Immature natural killer cell (primary cell): ENCODE measurements around the gene TOX4. TPM values are rescaled to one million over a fixed set of nuclear protein-coding genes. Genes with fewer than 3 reads are reported as not detected.

Source experiments
- DNase-seq, 3 donors: peaks; one replicate each; pipeline ENCODE4 v3.0.0; 2022; ENCODE audit warnings: mixed read lengths in 1 of 3
- H3K27ac Mint-ChIP-seq, 6 donors: one replicate each; pipeline ENCODE4 v1.8.0; 2020; ENCODE audit warnings: mixed read lengths in 6 of 6, mild to moderate bottlenecking in 5 of 6, inconsistent platforms in 4 of 6, moderate library complexity in 3 of 6
- H3K27me3 Mint-ChIP-seq, 3 donors: one replicate each; pipeline ENCODE4 v1.8.0; 2020 to 2021; ENCODE audit warnings: low read depth in 3 of 3, mild to moderate bottlenecking in 3 of 3, mixed read lengths in 3 of 3, moderate library complexity in 3 of 3, inconsistent platforms in 1 of 3
- H3K36me3 Mint-ChIP-seq, 3 donors: one replicate each; pipeline ENCODE4 v1.8.0; 2020; ENCODE audit warnings: mixed read lengths in 3 of 3, inconsistent platforms in 2 of 3, mild to moderate bottlenecking in 2 of 3
- H3K4me1 Mint-ChIP-seq, 2 donors: one replicate each; pipeline ENCODE4 v1.8.0; 2020; ENCODE audit warnings: inconsistent platforms in 2 of 2, mild to moderate bottlenecking in 2 of 2, mixed read lengths in 2 of 2, moderate library complexity in 1 of 2
- H3K4me3 Mint-ChIP-seq, 5 donors: one replicate each; pipeline ENCODE4 v1.8.0; 2020; ENCODE audit warnings: mild to moderate bottlenecking in 5 of 5, mixed read lengths in 5 of 5, inconsistent platforms in 3 of 5, moderate library complexity in 3 of 5
- H3K9me3 Mint-ChIP-seq, 6 donors: one replicate each; pipeline ENCODE4 v1.8.0; 2020; ENCODE audit warnings: mild to moderate bottlenecking in 6 of 6, mixed read lengths in 6 of 6, inconsistent platforms in 4 of 6, moderate library complexity in 3 of 6
- polyA plus RNA-seq, 3 donors: library from polyadenylated mRNA; unstranded; fragments of 300-500 nt; fragmentation: Illumina TruSeq; gene quantifications; one replicate each; pipeline ENCODE4 v1.2.3, GENCODE V29; 2021

TOX4 gene
- polyA plus RNA-seq, 3 donors from 2014 or later = 81.4 to 101 (median 84.7) TPM

DNA sequence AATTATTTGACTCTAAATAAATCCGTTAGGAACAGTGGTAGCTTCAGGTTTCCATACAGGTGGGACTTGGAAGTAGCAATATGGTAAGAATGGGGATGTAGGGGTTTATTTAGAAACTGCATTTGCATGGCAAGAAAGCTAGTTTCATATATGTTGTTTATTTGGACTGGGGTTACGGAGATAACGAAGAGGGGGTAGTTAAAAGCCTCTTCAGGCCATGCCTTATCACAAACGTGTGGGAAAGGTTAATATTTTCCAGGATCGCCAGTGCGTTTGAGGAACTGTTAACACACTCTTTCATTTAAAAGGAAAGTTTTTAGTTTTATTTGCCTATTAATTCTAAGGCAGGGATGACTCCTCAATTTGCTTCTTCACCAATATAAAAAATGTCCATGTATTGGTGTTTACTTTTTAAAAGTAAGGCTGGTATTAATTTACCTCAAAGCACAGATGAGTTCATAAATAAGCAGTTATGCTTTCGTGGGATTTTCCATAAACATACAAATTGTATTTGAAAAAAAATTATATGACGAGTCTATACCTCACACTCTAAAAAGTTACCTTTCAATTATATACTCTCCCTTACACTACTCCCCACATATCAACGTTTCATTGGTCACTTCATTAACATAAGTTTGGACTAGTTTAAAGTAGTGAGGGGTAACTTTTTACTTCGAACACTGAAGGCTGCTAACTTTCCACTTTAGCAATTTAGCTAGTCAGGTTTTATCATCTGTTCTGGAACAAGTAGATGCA, 1.1 kb upstream of the TOX4 start:
- H3K4me3 Mint-ChIP-seq = peak overlapping the region; percentile 93 to 100 (median 100)
- peaks cover 34 to 70% of the 10 kb centered on the region in 2 donors for H3K4me1 Mint-ChIP-seq
- H3K9me3 Mint-ChIP-seq = no peaks in the 10 kb centered on the region
- DNase-seq = no peak
- peak overlapping the region; percentile 98 to 100 (median 100) for H3K27ac Mint-ChIP-seq
- H3K36me3 Mint-ChIP-seq = peaks cover 4 to 13% (median 8%) of the 10 kb centered on the region in 3 donors
- H3K27me3 Mint-ChIP-seq = peaks cover 0 to 9% (median 5%) of the 10 kb centered on the region in 3 donors

GRCh38 chr14:21476523-21476924, 471 bp upstream of the TOX4 start:
- H3K4me3 Mint-ChIP-seq = peak overlapping the region; percentile 93 to 100 (median 100)
- peaks cover 0 to 9% (median 5%) of the 10 kb centered on the region in 3 donors for H3K27me3 Mint-ChIP-seq
- no peaks in the 10 kb centered on the region for H3K9me3 Mint-ChIP-seq
- DNase-seq = no peak
- peak overlapping the region; percentile 98 to 100 (median 100) for H3K27ac Mint-ChIP-seq
- peaks cover 36 to 74% of the 10 kb centered on the region in 2 donors for H3K4me1 Mint-ChIP-seq
- peaks cover 4 to 13% (median 8%) of the 10 kb centered on the region in 3 donors for H3K36me3 Mint-ChIP-seq

DNA sequence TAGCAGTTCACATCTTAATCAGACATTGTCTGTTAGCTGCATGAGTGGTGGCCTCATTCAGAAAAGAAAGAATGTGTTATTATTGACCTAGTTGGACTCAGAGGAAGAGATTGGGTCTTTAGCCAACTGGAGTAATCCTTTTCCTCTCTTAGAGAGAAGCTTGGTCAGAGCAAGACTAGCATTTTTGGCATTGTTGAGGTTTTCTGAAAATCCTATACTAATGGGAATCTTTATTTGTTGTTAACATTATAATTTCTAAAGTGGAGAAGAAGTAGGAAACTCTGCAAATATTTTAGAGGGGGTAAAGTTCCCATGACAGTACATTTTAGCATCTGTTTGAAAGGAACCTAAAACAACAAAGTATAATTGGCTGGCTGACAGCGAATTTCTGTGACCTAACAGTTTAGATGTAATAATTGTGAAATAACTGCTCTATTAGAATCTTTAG, 9.7 kb downstream of the TOX4 start:
- Mint-ChIP-seq H3K27me3 (no peaks in the 10 kb centered on the region), H3K27ac (peak overlapping the region in 1 of 6 donors; percentile 65), H3K9me3 (no peaks in the 10 kb centered on the region), H3K4me1 (peaks cover 1 to 11% of the 10 kb centered on the region in 2 donors), H3K4me3 (no peak overlapping the region), H3K36me3 (peaks cover 7 to 23% (median 8%) of the 10 kb centered on the region in 3 donors)
- no peak for DNase-seq

DNA sequence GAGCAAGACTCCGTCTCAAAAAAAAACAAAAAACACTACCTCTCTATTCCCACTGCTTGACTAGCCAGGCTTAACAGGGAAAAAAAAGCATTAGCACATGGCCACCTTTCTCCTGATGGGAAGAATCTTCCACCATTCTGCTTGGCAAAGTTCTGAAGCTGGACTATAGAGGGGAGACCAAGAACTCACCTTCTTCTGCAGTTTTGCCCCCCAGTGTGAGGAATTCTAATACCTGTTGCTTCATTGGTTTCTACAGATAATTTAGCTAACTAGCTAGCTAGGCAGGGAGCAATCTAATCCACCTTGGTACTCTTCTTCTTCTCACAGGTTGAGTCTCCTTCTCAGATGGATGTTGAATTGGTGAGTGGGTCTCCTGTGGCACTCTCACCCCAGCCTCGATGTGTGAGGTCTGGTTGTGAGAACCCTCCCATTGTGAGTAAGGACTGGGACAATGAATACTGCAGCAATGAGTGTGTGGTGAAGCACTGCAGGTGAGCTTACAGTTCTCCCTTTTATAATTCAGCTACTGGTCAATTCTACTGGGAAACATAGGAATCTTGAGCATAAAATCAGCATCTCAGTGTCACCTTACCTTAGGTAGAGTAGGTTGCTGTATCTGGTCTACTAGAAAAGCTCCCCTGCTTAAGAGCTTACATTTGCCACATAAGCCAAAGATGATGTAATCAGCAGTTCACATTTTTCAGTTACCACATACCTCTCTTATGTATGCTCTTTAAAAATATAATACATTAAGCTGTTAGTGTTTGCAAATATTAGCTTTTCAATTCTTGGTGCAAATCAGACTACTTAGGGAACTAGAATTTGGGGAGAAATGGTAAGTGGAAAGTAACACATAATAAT, 18.1 kb downstream of the TOX4 start:
- Mint-ChIP-seq H3K4me1 (peaks cover 0 to 6% of the 10 kb centered on the region in 2 donors), H3K9me3 (no peaks in the 10 kb centered on the region), H3K4me3 (no peak overlapping the region), H3K36me3 (peaks cover 23 to 59% (median 36%) of the 10 kb centered on the region in 3 donors), H3K27me3 (peaks cover 0 to 2% (median 0%) of the 10 kb centered on the region in 3 donors), H3K27ac (peak overlapping the region in 3 of 6 donors; percentile 4 to 34 (median 34))
- DNase-seq = no peak

DNA sequence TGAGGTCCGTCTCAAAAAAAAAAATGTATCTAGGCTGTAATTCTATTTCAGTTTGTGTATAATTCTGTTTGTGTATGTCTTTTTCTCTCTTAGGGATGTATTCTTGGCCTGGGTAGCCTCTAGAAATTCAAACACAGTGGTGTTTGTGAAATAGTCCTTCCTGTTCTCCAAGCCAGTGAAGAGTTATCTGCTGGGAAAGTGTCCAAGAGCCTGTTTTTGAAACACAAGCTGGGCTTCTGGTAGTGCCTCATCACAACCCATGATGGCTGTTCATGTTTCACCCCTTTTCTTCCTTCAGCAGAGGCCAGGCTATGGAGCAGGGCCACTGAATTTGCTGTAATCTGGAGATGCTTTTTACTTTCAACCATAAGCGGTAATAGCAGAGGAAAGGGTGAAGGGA, 19.5 kb downstream of the TOX4 start:
- peak overlapping the region in 1 of 6 donors; percentile 39 for H3K27ac Mint-ChIP-seq
- peaks cover 23 to 62% (median 42%) of the 10 kb centered on the region in 3 donors for H3K36me3 Mint-ChIP-seq

GRCh38 chr14:21498540-21499526, 21.8 kb downstream of the TOX4 start:
- no peak overlapping the region for H3K4me3 Mint-ChIP-seq
- DNase-seq = peak; percentile 26 to 34 (median 29)
- peaks cover 0 to 2% (median 0%) of the 10 kb centered on the region in 3 donors for H3K27me3 Mint-ChIP-seq
- H3K4me1 Mint-ChIP-seq = peaks cover 4 to 6% of the 10 kb centered on the region in 2 donors
- H3K27ac Mint-ChIP-seq = peak overlapping the region in 2 of 6 donors; percentile 30 to 73
- H3K9me3 Mint-ChIP-seq = no peaks in the 10 kb centered on the region
- H3K36me3 Mint-ChIP-seq = peaks cover 10 to 61% (median 36%) of the 10 kb centered on the region in 3 donors

More for the DNA sequence above, 19.5 kb downstream of the TOX4 start:
- H3K4me1 Mint-ChIP-seq = peaks cover 0 to 6% of the 10 kb centered on the region in 2 donors
- no peak overlapping the region for H3K4me3 Mint-ChIP-seq
- no peak for DNase-seq
- no peaks in the 10 kb centered on the region for H3K9me3 Mint-ChIP-seq
- H3K27me3 Mint-ChIP-seq = peaks cover 0 to 2% (median 0%) of the 10 kb centered on the region in 3 donors

GRCh38 chr14:21501568-21501967, 24.6 kb downstream of the TOX4 start:
- Mint-ChIP-seq H3K9me3 (no peaks in the 10 kb centered on the region), H3K36me3 (peaks cover 0 to 42% (median 25%) of the 10 kb centered on the region in 3 donors), H3K4me1 (peaks cover 12 to 18% of the 10 kb centered on the region in 2 donors), H3K27ac (no peak overlapping the region), H3K27me3 (peaks cover 0 to 2% (median 0%) of the 10 kb centered on the region in 3 donors), H3K4me3 (no peak overlapping the region)
- DNase-seq = no peak

- Mint-ChIP-seq H3K27ac (peak overlapping the region in 1 of 6 donors; percentile 29), H3K9me3 (no peaks in the 10 kb centered on the region), H3K4me3 (no peak overlapping the region), H3K36me3 (peaks cover 0 to 34% (median 21%) of the 10 kb centered on the region in 3 donors), H3K27me3 (peaks cover 0 to 2% (median 0%) of the 10 kb centered on the region in 3 donors), H3K4me1 (peaks cover 17 to 32% of the 10 kb centered on the region in 2 donors)
- DNase-seq = no peak
Observed at GRCh38 chr14:21503376-21503775, 26.4 kb downstream of the TOX4 start.

GRCh38 chr14:21505012-21505553, 28.1 kb downstream of the TOX4 start:
- Mint-ChIP-seq H3K9me3 (no peaks in the 10 kb centered on the region), H3K27ac (peak overlapping the region; percentile 43 to 79 (median 68)), H3K36me3 (peaks cover 0 to 19% (median 16%) of the 10 kb centered on the region in 3 donors), H3K4me1 (peaks cover 33 to 41% of the 10 kb centered on the region in 2 donors), H3K27me3 (peaks cover 0 to 1% (median 0%) of the 10 kb centered on the region in 3 donors), H3K4me3 (peak overlapping the region in 1 of 5 donors; percentile 44)
- DNase-seq = no peak

DNA sequence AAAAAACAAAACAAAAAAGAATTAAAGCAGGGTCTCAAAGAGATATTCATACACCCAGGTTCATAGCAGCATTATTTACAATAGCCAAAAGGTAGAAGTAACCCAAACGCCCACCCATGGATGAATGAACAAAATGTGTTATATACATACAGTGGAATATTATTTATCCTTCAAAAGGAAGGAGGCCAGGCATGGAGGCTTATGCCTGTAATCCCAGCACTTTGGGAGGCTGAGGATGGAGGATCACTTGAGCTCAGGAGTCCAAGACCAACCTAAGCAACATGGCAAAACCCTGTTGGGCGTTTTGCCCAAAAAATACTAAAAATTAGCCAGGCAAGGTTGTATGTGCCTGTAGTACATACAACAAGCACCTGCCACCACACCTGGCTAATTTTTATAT, 29.6 kb downstream of the TOX4 start:
- peaks cover 0 to 4% (median 0%) of the 10 kb centered on the region in 3 donors for H3K27me3 Mint-ChIP-seq
- peaks cover 0 to 2% (median 0%) of the 10 kb centered on the region in 6 donors for H3K9me3 Mint-ChIP-seq
- peaks cover 46 to 56% of the 10 kb centered on the region in 2 donors for H3K4me1 Mint-ChIP-seq
- DNase-seq = no peak
- peaks cover 0 to 11% (median 9%) of the 10 kb centered on the region in 3 donors for H3K36me3 Mint-ChIP-seq
- H3K4me3 Mint-ChIP-seq = no peak overlapping the region
- H3K27ac Mint-ChIP-seq = no peak overlapping the region

- Mint-ChIP-seq H3K36me3 (peaks cover 0 to 3% (median 0%) of the 10 kb centered on the region in 3 donors), H3K4me3 (peak overlapping the region; percentile 99 to 100 (median 99)), H3K27me3 (peaks cover 0 to 4% (median 2%) of the 10 kb centered on the region in 3 donors), H3K9me3 (peaks cover 0 to 2% (median 0%) of the 10 kb centered on the region in 6 donors), H3K4me1 (peaks cover 46 to 64% of the 10 kb centered on the region in 2 donors), H3K27ac (peak overlapping the region; percentile 3 to 98 (median 98))
- DNase-seq = no peak
Observed at GRCh38 chr14:21509432-21510143, 32.6 kb downstream of the TOX4 start.
